Fibroblast of the conjunctiva (primary cell): ENCODE measurements around the gene PLXDC1.

Experiments used
- DNase-seq: peaks from one replicate; pipeline ENCODE4 v3.0.0-alpha.2; 2010; ENCODE audit warnings: low read depth

The PLXDC1 gene

DNA sequence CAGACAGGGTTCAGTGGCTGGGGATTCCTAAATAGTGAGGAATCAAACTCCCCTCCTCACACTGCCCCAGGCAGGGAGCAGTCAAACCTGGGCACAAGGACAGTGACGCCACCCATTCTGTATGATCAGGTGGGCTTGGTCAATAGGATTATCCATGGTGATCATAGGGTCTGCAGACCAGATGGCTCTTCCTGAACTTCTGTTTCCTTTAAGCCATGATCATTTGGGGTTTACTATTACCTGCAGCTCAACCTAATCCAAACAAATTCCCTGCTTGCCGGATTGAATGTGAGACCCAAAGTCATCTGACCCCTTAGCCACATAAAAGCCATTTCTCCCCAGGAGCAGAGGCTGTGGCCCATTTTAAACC lies 54.3 kb downstream of the PLXDC1 start:
- no peak for DNase-seq

DNA sequence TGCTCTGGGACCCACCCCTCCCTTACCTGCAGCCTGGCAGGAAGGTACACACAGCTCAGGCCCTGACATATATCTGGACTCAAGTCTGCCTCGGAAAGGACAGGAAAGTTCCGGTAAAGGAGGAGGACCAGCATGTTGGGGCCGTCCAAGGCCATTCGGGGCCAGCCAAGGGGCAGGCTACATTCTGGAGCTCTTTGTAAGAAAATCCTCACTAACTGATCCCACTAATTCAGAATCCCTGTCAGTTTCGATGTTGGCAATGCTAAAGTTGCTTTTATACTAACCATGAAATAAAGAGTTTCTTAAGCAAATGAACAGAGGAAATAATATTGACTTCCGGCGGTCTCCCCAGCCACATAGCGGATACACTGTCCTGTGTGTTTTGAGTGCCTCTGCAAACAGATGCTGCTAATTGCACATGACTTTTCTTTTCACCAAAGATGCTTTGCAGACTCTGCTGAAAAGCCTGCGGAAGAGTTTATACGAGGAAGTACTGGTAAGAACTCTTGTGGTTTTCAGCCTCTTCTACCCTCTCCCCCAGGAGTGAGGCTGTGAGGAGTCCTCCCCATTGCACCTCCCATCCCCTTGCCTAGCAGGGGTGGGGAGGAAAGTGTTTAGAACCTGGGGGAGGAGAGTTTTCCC lies 54.8 kb downstream of the PLXDC1 start:
- no peak for DNase-seq

DNA sequence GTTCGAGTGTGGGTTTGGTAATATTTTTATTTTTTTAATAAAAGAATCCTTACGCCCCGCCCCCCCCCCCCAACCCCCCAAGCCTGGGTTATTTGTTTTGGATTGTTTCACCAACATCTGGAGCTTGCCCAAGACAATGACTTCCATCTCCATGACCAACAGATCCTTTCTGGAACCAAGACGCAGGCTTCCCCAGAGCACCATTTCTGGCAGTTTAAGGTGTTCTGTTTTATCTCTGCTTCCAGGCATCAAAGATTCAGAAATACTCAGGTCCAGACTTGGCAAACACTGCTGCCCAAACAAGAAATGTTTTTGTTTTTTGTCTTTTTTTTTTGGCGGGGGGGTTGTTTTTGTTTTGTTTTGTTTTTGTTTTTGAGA lies 56.1 kb downstream of the PLXDC1 start:
- DNase-seq: no peak

DNA sequence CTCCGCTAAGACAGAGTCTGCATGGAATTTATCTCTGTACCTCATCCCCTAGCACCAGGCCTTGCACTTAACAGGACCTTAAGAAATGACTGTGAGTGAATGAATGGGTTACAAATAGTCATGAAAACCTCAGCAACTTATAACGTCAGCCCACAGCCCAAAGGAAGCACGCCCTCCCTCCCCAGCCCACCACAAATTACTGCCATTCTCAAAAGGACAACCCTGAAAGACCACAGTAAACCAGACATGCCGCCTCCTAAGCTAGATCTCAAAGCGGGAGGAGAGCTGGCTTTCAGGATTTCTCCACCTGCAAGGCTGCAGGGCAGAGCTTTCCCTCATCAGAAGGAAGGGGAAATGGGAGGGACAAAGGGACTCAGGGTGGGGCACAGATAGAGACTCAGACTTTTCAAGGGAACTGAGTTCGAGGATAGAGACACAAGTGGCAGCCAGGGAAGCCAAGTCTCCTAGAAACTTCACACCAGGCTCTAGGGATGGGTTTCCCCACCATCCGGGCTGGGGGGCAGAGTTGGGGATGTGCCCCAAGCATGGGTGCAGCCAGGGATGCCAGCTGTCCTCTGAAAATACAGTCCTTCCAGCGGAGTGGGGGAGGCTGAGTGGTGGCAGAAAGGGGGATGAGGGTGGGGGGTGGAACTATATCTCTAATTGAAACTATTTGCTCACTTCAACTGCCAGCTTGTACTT lies 56.7 kb downstream of the PLXDC1 start:
- DNase-seq: no peak

DNA sequence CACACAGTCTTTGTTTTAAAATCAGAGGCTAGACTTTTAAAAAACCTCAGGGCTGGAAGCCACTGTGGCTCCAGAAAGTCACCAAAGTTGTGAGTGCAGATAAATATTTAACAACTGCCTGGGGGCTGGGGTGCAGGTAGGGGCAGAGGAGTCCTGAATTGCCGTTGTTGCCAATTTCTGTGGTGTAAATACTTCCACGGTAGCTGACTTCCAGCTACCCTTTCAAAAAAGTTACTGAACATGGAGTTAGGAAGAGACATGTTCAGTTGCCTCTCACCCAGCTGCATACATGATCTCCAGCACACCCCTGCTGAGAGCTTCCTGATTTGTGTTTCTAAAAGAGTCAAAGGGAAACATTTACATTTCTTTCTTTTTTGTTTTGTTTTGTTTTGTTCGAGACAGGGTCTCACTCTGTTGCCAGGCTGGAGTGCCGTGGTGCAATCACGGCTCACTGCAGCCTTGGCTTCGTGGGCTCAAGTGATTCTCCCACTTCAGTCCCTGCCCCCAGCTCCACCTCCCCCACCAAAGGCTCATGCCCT lies 58.7 kb downstream of the PLXDC1 start:
- no peak for DNase-seq

DNA sequence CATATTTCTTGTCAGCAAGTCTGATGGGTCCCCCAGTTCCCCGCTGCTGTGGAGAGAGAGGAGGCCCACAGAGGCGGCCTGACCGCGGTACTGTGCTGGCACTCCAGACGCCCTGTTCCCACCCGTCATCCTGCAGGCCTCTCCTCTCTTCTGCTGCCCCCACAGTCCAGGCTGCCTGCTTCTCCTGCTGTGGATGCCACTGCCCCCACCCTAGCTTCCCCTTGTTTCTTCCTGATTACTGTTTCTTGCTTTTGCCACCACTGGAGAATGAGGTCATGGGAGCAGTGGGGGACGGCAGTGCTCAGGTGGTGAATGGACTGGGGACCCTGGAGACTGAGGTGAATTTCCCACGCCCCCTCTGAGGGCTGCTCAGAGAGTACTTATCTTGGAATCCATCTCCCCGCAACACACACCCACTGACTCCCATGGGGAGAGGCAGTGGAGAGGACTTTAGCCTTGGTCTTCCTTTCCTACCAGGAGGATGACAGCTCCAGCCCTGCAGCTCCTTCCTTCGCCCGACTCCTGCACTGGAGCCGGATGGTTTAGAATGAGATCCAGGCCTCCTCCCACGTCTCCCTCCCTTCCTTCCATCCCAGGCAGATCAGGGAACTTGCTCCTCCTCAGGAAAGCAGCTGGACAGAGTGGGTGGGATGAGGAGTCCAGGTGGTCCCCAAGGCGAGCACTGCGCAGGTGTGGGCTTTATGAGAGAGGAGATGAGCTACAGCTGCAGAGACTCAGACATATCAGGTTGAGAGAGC lies 60.4 kb downstream of the PLXDC1 start:
- DNase-seq: no peak

DNA sequence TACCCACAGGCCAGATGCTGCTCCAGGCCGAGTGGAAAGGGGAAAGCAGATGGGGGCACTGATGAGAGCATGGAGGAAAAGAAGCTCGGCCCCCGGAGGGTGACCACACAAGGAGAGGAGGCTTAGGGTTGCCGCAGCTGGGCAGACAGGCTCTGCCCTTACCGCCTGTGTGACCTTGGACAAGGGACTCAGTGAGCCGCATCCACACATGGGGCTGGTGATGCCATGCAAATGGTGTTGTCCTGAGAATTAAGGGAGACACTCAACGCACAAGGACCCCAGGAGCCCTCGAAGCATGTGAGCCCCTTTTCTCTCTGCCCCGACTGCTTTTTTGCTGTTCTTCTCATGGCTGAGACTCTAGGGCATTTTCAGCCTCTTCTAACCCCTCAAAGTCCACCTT lies 61.0 kb downstream of the PLXDC1 start:
- no peak for DNase-seq

DNA sequence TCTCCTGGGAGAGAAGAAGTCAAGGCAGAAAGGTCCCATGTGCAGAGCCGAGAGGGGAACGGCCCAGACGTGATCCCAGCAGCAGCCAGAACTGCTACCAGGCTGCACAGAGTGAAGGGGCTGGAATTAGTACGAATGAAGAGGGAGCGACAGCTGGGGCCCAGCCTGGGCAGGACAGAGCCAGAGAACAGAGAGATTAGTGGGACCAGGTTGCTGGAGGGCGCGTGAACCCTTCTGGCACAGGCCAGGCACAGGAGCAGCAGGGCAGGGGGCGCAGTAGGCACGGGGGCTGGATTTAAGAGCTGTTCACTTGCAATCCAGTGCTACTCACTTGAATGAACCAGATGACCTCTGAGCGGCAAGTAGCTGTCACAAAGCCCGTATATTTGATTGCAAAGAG lies 66.9 kb downstream of the PLXDC1 start:
- no peak for DNase-seq

DNA sequence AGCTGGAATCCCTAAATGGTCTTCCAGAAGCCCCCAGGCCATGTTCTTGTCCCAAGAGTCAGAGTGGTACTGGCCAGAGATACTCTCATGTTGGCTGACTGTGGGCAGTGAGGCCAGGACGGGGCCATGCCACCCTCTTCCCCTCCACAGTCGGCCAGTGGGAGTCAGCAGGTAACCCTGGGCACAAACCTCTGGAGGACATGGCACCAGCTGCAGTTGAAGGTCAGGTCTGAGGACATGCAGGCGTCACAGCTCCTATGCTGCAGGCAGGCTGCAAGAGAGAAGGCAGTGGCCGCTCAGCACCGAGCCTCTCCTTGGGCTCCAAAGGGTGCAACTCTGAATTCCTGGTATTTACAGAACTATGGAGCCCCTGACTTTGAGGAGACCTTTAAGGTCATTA lies 68.2 kb downstream of the PLXDC1 start:
- DNase-seq: no peak

DNA sequence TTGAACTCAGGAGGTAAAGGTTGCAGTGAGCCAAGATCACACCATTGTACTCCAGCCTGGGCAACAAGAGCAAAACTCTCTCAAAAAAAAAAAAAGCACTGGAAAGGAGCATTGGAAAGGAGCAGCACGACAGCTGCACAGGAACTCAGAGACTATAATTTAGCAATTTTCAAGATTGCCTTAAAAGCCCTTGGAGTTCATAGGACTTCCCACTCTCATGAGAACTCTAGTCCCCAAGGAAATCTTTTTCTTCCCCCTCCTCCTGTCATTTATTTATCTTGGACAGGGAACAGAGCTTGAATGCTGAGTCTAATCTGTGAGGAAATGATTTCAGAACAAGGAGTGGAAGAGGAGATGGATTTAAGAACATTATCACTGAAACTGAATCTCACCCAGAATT lies 69.0 kb downstream of the PLXDC1 start:
- DNase-seq: no peak

DNA sequence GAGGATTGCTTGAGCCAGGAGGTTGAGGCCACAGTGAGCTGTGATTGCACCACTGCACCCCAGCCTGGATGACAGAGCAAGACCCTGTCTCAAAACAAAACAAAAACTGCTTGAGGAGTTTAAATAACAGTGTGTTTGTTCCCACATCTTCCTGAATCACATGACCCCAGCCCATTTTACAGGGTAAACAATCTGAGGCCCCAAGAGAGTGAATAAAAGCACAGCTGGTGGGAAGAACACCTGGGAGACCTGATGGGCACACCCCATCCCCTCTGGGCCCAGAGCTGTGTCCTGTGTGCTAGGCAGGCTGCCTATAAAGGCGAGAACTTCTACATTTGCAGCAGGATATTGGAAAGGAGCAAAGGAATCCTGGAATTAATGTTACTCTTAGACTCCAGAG lies 69.6 kb downstream of the PLXDC1 start:
- no peak for DNase-seq

DNA sequence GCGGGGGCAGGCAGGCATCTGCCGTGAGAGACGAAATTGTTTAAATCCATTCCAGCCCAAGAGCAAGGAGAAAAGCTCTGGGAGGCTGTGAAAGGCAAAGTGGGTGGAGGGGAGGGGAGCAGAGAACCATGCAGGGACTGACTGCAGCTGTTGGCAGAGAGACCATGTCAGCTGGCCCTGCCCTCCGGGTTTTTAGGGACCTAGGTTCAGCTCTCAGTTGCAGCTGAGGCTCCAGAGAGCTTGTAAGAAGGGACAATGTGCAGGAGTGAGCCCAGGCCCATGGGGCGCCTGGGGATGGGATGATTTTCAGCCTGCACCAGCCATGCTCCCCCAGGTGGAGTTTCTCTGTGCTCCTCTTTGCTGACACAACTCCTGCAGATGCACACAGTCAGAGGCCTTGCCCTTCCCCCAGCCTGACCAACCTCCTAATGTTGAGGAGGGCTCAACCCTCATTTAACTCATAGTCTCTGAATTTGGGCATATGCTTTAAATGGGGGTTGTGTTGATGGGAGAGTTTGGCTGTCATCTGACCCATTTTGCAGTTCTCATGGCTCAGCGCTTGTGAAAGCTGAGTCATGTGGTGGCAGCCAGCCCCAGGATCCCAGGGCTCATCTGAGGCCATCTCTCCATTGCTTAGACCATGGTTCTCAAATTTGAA lies 70.9 kb downstream of the PLXDC1 start:
- no peak for DNase-seq

DNA sequence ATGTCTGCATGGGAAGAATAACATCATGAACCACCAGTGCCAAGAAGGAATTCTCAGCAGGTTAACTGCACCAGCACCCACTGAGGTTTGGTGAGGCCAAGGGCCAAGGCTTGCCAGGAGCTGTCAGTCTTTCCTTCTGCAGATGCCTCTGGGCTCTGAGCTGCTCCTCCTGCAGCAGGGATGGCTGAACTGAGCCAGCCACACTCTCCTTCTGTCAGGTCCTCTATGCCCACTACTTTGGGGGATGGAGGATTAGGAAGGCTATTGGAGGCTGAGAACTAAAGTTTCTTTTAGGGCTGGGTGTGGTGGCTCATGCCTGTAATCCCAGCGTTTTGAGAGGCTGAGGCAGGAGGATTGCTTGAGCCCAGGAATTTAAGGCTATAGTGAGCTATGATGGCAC lies 71.6 kb downstream of the PLXDC1 start:
- DNase-seq: no peak

DNA sequence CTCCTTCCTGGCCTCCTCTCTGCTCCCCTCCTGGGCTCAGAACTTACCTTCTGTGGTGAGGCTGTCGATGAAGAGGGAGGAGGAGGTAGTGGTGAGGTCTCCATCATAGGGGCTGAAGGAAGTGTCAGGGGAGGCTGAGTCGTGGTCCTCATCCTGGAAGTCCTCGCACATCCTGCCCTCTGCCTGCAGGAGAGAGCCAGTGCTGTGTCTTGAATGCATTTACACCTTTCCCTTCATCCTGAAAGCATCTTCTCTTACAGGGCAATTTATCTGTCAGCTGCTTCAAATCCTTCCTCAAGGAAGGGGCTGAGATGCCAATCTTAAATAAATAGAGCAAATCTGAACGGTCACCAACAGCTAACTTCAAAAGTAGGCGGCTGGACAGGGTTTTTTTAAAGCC lies 73.6 kb downstream of the PLXDC1 start:
- no peak for DNase-seq

DNA sequence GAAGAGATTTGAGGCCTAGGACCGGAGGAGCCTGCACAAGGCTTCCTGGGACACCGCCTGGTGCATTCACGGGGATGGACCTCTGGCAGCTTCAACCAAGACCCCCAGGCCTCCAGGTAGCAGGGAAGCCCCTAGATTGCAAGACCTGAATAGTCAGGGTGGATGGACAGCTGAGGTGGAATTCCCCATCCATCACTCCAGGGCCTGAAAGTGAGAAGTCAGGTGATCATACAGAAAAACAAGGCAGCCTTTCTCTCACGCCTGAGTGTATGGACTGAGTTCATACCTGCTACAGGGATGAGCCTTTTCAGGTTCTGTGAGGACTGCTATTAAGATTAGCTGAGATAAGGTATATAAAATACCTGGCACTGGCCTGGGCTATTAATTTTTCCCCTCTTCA lies 74.2 kb downstream of the PLXDC1 start:
- DNase-seq: no peak

DNA sequence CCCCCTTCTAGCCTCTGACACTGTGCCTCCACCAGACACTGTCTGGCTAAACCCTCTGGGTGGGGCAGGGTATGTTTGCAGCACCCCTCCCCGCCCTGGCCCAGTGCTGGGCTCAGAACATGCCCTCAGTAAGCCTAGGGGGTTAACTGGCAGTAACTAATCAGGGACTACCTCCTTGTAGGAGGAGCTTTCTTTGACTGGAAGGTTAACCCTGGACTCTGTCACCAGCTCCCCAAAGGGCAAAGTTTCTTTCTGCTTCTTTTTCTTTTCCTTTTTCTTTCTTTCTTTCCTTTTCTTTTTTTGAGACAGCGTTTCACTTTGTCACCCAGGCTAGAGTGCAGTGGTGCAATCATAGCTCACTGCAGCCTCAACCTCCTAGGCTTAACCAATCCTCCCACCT lies 76.8 kb downstream of the PLXDC1 start:
- no peak for DNase-seq

DNA sequence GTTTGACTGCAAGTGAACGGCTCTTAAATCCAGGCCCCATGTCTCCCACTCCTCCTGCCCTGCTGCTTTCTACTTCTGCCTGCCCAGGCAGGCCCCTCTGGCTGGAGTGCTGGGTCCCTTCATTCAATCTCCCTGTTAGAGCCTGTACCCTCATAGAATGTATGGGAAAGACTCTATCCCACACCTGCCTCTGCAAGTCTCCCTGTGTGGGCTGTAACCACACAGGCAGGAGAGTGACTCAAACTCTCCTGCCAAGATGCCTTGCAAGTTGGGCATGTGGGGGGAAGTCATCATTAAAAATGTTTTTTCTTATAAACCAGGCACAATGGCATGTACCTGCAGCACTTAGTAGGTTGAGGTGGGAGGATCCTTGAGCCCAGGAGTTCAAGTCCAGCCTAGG lies 77.5 kb downstream of the PLXDC1 start:
- DNase-seq: no peak

DNA sequence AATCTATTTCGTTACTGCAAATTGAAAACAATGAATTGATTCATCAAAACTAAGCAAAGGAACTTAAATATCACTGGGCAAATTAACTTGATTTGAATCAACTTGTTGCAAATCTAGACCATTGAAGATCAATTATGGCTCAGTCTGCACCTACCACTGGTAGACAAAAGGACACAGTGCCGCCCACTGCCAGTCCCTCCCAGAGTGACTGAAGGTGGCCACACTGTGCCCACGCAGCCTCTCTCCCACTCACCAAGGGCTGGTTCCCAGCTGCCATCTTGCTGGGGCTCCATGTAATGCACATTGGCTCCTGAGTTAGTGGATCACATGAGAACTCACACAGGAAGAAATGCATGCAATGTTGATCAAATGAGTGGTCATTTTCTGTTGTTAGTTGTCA lies 78.1 kb downstream of the PLXDC1 start:
- no peak for DNase-seq

DNA sequence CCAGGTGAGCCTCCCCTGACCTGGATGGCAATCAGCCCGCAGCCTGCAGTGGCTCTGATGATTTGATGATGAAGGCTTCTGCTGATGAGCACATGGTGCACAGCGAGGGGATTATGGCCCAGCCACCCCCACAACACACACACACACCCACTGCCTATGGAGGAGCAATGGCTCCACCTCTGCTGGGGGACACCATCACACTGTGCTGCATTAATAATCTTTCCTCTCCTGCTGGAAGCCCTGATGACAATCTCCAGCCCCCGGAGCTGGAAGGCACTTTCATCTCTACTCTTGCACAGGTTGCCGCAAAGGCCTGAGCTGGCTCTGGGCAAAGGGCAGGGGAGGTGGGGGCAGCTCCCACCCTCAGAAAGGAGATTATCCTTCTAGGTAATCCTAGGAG lies 79.9 kb downstream of the PLXDC1 start:
- DNase-seq: no peak

DNA sequence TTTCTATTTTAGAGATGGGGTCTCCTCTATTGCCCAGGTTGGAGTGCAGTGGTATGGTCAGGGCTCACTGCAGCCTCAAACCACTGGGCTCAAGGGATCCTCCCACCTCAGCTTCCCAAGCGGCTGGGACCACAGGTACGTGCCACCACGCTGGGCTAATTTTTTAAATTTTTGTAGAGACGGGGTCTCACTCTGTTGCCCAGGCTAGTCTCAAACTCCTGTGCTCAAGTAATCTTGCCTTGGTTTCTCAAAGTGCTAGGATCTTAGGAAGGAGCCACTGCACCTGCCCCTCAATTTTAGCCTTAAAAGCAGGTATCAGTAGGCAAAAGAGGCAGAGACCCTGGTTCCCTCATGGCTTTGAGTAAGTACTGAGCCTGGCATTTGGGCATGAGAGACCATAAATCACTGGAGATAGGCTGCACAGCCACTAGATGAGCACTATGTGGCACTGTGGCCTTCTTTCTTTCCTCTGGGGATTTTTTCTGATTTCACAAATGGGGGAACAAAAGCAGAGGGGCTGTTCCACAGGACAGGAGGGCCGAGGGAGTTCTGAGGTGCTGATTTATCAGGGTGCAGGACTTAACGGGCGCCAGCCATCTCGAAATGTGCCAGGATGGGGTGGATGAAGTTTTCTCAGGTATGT lies 82.2 kb downstream of the PLXDC1 start:
- peak; percentile 17 for DNase-seq

DNA sequence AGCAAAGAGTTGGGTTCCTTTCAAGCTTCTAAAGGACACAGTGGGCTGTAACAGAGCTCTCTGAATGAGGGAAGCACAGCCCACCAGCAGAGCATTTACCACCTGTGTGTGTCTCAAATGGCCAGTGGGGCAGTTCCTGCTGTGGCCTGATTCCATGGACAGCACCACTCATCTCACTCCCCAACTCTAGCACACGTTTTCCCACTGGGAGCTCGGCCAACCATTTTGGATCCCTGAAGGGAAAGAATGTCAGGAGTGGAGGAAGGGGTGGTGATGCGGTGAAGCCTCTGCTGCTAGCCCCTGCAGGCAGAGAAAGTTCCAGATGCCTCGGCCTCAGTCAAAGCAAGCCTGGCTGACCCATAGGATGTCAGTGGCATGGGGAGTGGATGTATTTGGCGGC lies 86.6 kb downstream of the PLXDC1 start:
- no peak for DNase-seq

DNA sequence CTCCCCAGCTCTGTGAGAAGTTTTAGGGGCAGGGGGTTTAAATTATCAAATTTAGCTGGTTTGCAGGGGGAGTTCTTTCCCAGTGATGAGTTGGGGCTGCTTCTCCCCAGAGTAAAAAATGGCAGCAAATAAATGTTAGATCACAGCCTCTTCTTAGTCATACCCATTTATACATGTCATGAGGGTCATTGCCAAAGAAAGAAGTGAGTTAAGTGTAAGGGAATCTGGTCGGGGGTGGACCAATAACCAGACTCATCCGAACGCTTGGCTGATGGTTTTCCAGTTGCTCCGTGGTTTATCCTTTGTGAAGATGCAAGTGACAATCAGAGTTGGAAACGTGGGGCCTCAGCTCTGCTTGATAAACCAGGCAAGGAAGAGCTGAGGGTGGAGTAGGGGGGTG lies 87.1 kb downstream of the PLXDC1 start:
- DNase-seq: peak; percentile 13
